ENCODE results near the gene PROC. TPM values are rescaled to one million over a fixed set of nuclear protein-coding genes. Genes with fewer than 3 reads are reported as not detected.

The PROC gene
- total RNA-seq, 2 experiments from 2014 or later, result not detected

DNA sequence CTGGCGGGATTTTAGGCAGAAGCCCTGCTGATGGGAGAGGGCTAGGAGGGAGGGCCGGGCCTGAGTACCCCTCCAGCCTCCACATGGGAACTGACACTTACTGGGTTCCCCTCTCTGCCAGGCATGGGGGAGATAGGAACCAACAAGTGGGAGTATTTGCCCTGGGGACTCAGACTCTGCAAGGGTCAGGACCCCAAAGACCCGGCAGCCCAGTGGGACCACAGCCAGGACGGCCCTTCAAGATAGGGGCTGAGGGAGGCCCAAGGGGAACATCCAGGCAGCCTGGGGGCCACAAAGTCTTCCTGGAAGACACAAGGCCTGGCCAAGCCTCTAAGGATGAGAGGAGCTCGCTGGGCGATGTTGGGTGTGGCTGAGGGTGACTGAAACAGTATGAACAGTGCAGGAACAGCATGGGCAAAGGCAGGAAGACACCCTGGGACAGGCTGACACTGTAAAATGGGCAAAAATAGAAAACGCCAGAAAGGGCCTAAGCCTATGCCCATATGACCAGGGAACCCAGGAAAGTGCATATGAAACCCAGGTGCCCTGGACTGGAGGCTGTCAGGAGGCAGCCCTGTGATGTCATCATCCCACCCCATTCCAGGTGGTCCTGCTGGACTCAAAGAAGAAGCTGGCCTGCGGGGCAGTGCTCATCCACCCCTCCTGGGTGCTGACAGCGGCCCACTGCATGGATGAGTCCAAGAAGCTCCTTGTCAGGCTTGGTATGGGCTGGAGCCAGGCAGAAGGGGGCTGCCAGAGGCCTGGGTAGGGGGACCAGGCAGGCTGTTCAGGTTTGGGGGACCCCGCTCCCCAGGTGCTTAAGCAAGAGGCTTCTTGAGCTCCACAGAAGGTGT, 8.5 kb downstream of the PROC start:
- H3K9me3 Mint-ChIP-seq, result no peaks in the 10 kb centered on the region
- peaks cover 5% of the 10 kb centered on the region for H3K4me1 Mint-ChIP-seq
- H3K27me3 Mint-ChIP-seq, result peaks cover 38% of the 10 kb centered on the region
- no peak overlapping the region for H3K4me3 Mint-ChIP-seq
- DNase-seq, result no peak
- no peak overlapping the region for H3K27ac Mint-ChIP-seq
- no peaks in the 10 kb centered on the region for H3K36me3 Mint-ChIP-seq

DNA sequence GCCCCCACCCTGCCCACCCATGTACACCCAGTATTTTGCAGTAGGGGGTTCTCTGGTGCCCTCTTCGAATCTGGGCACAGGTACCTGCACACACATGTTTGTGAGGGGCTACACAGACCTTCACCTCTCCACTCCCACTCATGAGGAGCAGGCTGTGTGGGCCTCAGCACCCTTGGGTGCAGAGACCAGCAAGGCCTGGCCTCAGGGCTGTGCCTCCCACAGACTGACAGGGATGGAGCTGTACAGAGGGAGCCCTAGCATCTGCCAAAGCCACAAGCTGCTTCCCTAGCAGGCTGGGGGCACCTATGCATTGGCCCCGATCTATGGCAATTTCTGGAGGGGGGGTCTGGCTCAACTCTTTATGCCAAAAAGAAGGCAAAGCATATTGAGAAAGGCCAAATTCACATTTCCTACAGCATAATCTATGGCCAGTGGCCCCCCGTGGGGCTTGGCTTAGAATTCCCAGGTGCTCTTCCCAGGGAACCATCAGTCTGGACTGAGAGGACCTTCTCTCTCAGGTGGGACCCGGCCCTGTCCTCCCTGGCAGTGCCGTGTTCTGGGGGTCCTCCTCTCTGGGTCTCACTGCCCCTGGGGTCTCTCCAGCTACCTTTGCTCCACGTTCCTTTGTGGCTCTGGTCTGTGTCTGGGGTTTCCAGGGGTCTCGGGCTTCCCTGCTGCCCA, 9.3 kb downstream of the PROC start:
- peaks cover 30% of the 10 kb centered on the region for H3K27me3 Mint-ChIP-seq
- DNase-seq, result no peak
- H3K36me3 Mint-ChIP-seq, result no peaks in the 10 kb centered on the region
- H3K9me3 Mint-ChIP-seq, result no peaks in the 10 kb centered on the region
- no peak overlapping the region for H3K4me3 Mint-ChIP-seq
- no peak overlapping the region for H3K27ac Mint-ChIP-seq
- peaks cover 5% of the 10 kb centered on the region for H3K4me1 Mint-ChIP-seq

DNA sequence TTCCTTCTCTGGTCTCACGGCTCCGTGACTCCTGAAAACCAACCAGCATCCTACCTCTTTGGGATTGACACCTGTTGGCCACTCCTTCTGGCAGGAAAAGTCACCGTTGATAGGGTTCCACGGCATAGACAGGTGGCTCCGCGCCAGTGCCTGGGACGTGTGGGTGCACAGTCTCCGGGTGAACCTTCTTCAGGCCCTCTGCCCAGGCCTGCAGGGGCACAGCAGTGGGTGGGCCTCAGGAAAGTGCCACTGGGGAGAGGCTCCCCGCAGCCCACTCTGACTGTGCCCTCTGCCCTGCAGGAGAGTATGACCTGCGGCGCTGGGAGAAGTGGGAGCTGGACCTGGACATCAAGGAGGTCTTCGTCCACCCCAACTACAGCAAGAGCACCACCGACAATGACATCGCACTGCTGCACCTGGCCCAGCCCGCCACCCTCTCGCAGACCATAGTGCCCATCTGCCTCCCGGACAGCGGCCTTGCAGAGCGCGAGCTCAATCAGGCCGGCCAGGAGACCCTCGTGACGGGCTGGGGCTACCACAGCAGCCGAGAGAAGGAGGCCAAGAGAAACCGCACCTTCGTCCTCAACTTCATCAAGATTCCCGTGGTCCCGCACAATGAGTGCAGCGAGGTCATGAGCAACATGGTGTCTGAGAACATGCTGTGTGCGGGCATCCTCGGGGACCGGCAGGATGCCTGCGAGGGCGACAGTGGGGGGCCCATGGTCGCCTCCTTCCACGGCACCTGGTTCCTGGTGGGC, 10.0 kb downstream of the PROC start:
- H3K4me1 Mint-ChIP-seq, result peaks cover 5% of the 10 kb centered on the region
- H3K9me3 Mint-ChIP-seq, result no peaks in the 10 kb centered on the region
- no peak for DNase-seq
- H3K27ac Mint-ChIP-seq, result no peak overlapping the region
- H3K4me3 Mint-ChIP-seq, result no peak overlapping the region
- peaks cover 25% of the 10 kb centered on the region for H3K27me3 Mint-ChIP-seq
- H3K36me3 Mint-ChIP-seq, result no peaks in the 10 kb centered on the region

DNA sequence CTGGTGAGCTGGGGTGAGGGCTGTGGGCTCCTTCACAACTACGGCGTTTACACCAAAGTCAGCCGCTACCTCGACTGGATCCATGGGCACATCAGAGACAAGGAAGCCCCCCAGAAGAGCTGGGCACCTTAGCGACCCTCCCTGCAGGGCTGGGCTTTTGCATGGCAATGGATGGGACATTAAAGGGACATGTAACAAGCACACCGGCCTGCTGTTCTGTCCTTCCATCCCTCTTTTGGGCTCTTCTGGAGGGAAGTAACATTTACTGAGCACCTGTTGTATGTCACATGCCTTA, 10.5 kb downstream of the PROC start:
- Mint-ChIP-seq H3K27me3 (peaks cover 21% of the 10 kb centered on the region), H3K27ac (no peak overlapping the region), H3K9me3 (no peaks in the 10 kb centered on the region), H3K4me3 (no peak overlapping the region), H3K4me1 (peaks cover 2% of the 10 kb centered on the region), H3K36me3 (no peaks in the 10 kb centered on the region)
- no peak for DNase-seq

DNA sequence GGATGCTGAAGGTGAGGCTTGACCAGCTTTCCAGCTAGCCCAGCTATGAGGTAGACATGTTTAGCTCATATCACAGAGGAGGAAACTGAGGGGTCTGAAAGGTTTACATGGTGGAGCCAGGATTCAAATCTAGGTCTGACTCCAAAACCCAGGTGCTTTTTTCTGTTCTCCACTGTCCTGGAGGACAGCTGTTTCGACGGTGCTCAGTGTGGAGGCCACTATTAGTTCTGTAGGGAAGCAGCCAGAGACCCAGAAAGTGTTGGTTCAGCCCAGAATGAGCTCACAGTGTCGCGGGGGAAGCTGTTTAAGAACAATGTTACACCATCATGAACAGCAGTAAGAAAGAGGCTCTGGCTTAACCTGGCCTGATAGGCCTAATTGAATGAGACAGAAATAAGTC, 11.1 kb downstream of the PROC start:
- Mint-ChIP-seq H3K27ac (no peak overlapping the region), H3K4me3 (no peak overlapping the region), H3K27me3 (peaks cover 15% of the 10 kb centered on the region), H3K4me1 (no peaks in the 10 kb centered on the region), H3K9me3 (no peaks in the 10 kb centered on the region), H3K36me3 (no peaks in the 10 kb centered on the region)
- no peak for DNase-seq

DNA sequence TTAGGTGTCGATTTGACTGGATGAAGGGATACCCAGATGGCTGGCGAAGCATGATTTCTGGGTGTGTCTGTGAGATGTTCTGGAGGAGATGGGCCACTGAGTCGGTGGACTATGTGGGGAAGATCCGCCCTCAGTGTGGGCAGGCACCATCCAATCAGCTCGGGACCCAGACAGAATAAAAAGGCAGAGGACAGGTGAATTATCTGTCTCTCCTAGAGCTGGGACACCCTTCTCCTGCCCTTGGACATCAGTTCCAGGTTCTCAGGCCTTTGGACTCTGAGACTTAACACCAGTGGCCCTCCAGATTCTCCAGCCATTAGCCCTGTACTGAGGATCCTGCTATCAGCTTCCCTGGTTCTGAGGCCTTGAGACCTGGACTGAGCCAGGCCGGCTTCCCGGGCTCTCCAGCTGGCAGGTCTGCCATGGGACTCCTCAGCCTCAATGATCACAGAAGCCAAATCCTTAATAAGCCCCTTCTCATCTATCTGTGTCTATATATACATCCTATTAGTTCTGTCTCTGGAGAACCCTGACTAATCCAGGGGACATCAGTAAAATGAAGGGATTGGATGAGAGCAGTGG, 11.7 kb downstream of the PROC start:
- Mint-ChIP-seq H3K9me3 (no peaks in the 10 kb centered on the region), H3K4me3 (no peak overlapping the region), H3K36me3 (no peaks in the 10 kb centered on the region), H3K4me1 (no peaks in the 10 kb centered on the region), H3K27me3 (peaks cover 10% of the 10 kb centered on the region), H3K27ac (no peak overlapping the region)
- DNase-seq, result no peak

DNA sequence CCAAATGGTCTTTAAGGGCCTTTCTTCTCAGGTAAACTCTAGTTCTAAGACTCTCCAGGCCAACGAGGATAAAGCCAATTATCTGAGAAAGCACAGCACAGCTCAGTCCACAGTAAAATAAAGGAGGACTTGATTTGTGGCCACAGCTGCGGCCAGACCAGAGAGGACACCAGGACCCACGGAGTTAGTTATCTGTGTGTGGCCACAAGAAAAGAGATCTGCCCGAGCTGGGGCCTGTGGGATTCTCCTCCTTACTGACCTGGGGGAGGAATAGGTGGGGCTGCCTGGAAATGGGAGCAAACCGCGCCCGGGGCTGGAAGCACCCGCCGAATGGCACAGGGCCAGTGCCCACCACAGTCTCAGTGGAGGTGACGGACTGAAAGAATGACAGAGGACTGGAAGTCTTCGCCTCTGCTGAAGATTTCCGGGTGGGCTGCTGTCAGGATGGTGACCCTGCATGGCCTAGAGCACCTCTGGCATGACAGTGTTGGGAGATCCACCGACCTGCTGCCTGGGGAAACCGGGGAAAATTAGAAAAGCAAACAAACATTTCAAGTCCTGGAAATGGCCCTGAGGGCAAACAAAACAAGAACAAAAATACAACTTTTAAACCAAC, 13.3 kb downstream of the PROC start:
- DNase-seq, result no peak
- H3K4me1 Mint-ChIP-seq, result no peaks in the 10 kb centered on the region
- H3K9me3 Mint-ChIP-seq, result no peaks in the 10 kb centered on the region
- H3K4me3 Mint-ChIP-seq, result no peak overlapping the region
- no peaks in the 10 kb centered on the region for H3K36me3 Mint-ChIP-seq
- no peak overlapping the region for H3K27ac Mint-ChIP-seq
- H3K27me3 Mint-ChIP-seq, result no peaks in the 10 kb centered on the region

DNA sequence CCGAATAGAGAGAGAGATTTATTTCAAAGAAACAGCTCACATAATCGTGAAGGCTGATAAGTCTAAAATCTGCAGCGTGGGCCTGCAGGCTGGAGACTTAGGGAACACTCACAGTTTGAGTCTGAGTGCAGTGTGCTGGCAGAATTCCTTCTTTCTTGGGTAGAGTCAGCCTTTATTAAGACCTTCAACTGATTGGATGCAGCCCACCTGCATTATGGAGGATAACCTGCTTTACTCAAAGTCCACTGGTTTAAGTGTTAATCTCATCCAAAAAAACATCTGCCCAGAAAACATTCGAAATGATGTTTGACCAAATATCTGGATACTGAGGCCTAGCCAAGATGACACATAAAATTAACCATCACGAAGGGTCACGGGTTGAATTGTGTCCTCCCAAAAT, 16.3 kb downstream of the PROC start:
- Mint-ChIP-seq H3K4me3 (no peak overlapping the region), H3K27ac (no peak overlapping the region), H3K27me3 (no peaks in the 10 kb centered on the region), H3K4me1 (no peaks in the 10 kb centered on the region), H3K9me3 (no peaks in the 10 kb centered on the region), H3K36me3 (no peaks in the 10 kb centered on the region)
- no peak for DNase-seq

DNA sequence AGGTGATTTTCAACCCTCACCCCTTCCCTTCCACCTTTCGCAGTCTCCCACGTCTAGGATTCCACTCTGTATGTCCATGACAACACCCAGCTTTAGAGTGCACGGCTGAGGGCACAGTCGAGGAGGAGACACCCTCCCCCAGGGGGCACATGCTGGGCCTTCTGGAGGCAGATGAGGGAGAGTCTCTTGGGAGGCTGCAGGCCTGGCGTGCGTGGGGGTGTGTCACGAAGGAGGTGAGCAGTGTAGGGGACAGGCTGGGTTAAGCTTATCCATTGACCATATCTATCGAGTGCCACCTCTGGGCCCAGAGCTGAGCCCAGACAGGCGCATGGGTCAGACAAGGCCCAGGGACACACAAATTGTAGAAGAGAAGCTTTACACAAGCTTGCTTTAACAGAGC, 18.8 kb downstream of the PROC start:
- H3K9me3 Mint-ChIP-seq, result peaks cover 12% of the 10 kb centered on the region

DNA sequence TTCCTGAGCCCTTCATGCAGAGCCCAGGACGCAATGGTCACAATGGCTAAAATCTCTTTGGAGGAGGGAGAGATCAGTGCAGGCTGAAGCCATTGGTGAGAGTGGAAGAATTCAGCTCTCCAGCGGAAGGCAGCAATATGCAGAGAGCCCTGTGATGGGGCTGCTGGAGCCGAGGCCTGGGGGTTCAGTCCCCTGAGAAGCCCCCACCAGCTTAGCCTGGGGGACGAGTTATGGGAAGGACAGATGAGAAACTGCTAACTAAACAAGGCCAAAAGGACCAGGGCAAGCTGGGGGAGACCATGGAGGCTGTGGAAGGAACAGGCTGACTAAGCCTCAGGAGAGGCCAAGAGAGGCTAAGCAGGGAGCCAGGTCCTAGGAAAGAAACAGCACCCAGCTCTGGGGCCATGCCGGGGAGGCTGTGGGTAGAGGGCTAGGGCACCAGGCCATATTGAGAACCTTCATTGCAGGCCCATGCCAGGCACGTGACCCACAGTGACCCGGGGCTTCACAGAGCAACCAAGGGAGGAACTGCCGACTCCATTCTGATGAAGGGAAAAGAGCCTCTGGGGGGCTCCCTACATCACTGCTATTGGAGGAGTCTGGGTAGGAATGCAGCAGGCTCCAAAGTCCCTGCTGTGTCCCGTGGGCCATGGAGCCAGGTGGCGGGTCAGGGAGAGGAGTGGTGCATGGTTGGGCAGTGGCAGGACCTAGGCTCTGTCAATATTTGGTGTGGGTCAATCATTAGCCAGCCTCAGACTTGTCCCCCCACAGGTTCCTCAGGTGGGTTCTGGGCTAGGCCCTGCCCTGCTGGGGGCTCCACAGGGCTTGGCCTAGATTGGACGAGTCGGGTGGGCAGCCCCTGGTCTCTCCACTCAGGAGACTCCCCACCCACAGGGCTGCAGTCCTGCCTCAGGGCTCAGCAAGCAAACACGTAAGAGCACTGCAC, 19.8 kb downstream of the PROC start:
- H3K4me3 Mint-ChIP-seq, result no peak overlapping the region
- H3K36me3 Mint-ChIP-seq, result peaks cover 3% of the 10 kb centered on the region
- no peaks in the 10 kb centered on the region for H3K4me1 Mint-ChIP-seq
- peaks cover 16% of the 10 kb centered on the region for H3K9me3 Mint-ChIP-seq
- no peak for DNase-seq
- H3K27ac Mint-ChIP-seq, result no peak overlapping the region
- no peaks in the 10 kb centered on the region for H3K27me3 Mint-ChIP-seq

More for the DNA sequence above, 18.8 kb downstream of the PROC start:
- Mint-ChIP-seq H3K4me1 (no peaks in the 10 kb centered on the region), H3K27ac (no peak overlapping the region), H3K27me3 (no peaks in the 10 kb centered on the region), H3K36me3 (peaks cover 3% of the 10 kb centered on the region), H3K4me3 (no peak overlapping the region)
- DNase-seq, result no peak

DNA sequence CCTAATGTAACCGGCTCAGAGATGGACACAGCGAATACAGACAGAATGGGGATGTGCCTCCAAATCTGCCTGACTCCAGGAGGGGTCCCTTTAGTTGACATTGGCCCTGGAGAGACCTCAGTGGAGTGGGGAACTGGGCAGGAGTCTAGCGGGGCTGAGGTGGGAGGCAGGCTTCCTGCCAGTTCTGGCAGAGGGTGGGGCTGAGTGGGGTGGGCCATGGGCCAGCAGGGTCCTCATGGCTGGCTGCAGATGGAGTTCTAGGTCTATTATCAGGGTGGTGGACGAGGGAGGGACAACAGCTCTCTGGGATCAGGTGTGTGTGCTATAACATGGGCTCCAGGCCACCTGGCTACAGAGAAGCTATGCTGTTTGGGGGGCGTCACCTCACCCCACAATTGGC, 21.1 kb downstream of the PROC start:
- DNase-seq, result no peak
- peaks cover 3% of the 10 kb centered on the region for H3K36me3 Mint-ChIP-seq
- peaks cover 16% of the 10 kb centered on the region for H3K9me3 Mint-ChIP-seq
- H3K4me1 Mint-ChIP-seq, result no peaks in the 10 kb centered on the region
- no peak overlapping the region for H3K27ac Mint-ChIP-seq
- no peak overlapping the region for H3K4me3 Mint-ChIP-seq
- H3K27me3 Mint-ChIP-seq, result no peaks in the 10 kb centered on the region

DNA sequence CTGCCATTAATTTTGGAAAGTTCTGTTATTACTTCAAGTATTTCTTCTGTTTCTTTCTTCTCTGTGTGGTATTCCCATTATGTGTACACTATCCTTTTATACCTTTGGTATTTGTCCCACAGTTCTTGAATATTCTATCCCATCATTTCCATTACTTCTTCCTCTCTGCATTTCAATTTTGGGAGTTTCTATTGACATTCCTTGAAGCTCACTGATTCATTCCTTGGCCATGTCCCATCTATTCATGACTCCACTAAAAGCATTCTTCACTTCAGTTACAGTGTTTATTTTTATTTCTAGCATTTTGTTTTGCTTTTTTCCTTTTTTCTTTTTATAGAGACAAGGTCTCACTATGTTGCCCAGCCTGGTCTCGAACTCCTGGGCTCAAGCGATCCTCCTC, 30.3 kb downstream of the PROC start:
- no peak for DNase-seq
- peaks cover 4% of the 10 kb centered on the region for H3K9me3 Mint-ChIP-seq
- no peak overlapping the region for H3K4me3 Mint-ChIP-seq
- no peak overlapping the region for H3K27ac Mint-ChIP-seq
- no peaks in the 10 kb centered on the region for H3K27me3 Mint-ChIP-seq
- peaks cover 3% of the 10 kb centered on the region for H3K36me3 Mint-ChIP-seq
- no peaks in the 10 kb centered on the region for H3K4me1 Mint-ChIP-seq

DNA sequence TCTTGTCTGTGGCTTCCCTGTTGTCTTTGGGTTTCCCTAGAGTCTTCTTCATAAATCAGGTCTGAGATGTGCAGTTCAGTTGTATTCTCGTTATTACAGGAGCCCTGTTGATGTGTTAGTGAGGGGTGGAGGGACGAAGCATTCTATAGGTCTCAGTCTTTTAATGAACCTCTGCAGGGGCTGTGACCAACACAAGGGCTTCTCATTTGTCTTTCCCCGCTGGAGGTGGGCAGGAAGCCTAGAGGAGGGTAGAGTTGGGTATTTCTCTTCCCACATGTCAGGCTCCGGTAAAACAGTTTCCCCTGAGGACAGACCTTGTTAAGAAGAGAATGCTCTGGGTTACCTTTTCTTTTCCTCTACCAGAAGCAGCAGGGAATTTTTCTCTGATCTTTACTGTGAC, 31.2 kb downstream of the PROC start:
- Mint-ChIP-seq H3K27me3 (no peaks in the 10 kb centered on the region), H3K27ac (no peak overlapping the region), H3K4me1 (no peaks in the 10 kb centered on the region), H3K4me3 (no peak overlapping the region), H3K36me3 (peaks cover 3% of the 10 kb centered on the region), H3K9me3 (peaks cover 4% of the 10 kb centered on the region)
- DNase-seq, result no peak

DNA sequence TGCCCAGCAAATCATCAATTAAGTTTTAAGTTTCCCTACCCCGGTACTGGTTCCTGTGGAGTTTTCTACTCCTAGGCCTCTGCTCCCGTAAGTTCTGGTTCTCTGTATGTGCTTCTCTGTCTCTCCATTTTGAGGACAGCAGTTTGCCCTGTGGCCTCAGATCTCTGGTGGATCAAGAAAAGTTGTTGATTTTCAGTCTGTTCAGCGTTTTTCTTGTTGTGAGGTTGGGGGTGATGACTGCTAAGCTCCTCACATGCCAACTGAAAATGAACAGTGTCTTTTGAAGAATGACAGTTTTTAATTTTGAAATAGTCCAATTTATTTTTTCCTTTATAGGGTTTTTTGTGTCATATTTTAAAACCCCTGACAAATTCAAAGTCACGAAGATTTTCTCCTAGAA, 31.7 kb downstream of the PROC start:
- H3K27me3 Mint-ChIP-seq, result no peaks in the 10 kb centered on the region
- no peak for DNase-seq
- no peak overlapping the region for H3K27ac Mint-ChIP-seq
- peaks cover 4% of the 10 kb centered on the region for H3K9me3 Mint-ChIP-seq
- H3K4me1 Mint-ChIP-seq, result no peaks in the 10 kb centered on the region
- peaks cover 3% of the 10 kb centered on the region for H3K36me3 Mint-ChIP-seq
- H3K4me3 Mint-ChIP-seq, result no peak overlapping the region

Measured in activated naive CD8-positive, alpha-beta T cell treated with anti-CD3 and anti-CD28 coated beads for 36 hours (primary cell).